M059J (cell line): ENCODE data around the gene SPANXB1. TPM values are rescaled to one million over a fixed set of nuclear protein-coding genes. Genes with fewer than 3 reads are reported as not detected.
"Not testable (repeated sequence)": the region's sequence is repeated elsewhere in the genome, so short reads cannot be mapped to it uniquely, and the experiment has no call there.

Source experiments
- DNase-seq: peaks from one replicate; pipeline ENCODE4 v3.0.0-alpha.2; 2012; ENCODE audit warnings: low read depth
- total RNA-seq: library from RNA; depleted of rRNA; stranded (reverse); fragments of >200 nt; shearing (Covaris generic); gene quantifications from 2 replicates; pipeline ENCODE4 v1.2.3, GENCODE V29; 2014; rRNA removed

The SPANXB1 gene
- total RNA-seq, result 43.0 and 87.1 TPM in 2 replicates

GRCh38 chrX:141002568-141002967 is at the start of gene SPANXB1:
Gene SPANXB1, plus strand, starts transcription at chrX:141002594. Its CDS starts 100 bp downstream, at chrX:141002694.
- peak; percentile 12 for DNase-seq

GRCh38 chrX:140967036-140967435 is 35.4 kb upstream of the SPANXB1 start:
- DNase-seq, result no peak

GRCh38 chrX:140971099-140971795 is 31.1 kb upstream of the SPANXB1 start:
- no peak for DNase-seq

GRCh38 chrX:140975472-140975871 is 26.9 kb upstream of the SPANXB1 start:
- no peak for DNase-seq

GRCh38 chrX:140980271-140980670 is 22.1 kb upstream of the SPANXB1 start:
- no peak for DNase-seq

GRCh38 chrX:140983730-140984129 is 18.7 kb upstream of the SPANXB1 start:
- peak; percentile 41 for DNase-seq

GRCh38 chrX:141005243-141005642 is 2.8 kb downstream of the SPANXB1 start:
- DNase-seq, result not testable (repeated sequence)

- DNase-seq, result peak; percentile 0
Observed at GRCh38 chrX:141044246-141044645, 41.9 kb downstream of the SPANXB1 start.

- DNase-seq, result not testable (repeated sequence)
Observed at GRCh38 chrX:141049878-141050277, 47.5 kb downstream of the SPANXB1 start.

GRCh38 chrX:141052098-141052497 is 49.7 kb downstream of the SPANXB1 start:
- peak; percentile 32 for DNase-seq

Other genes with a start within 250 kb of the SPANXB1 start
- gene LDOC1, start 174.5 kb downstream of the SPANXB1 start, total RNA-seq, result 29.3 and 34.6 TPM in 2 replicates
- gene SPANXC, start 239.9 kb downstream of the SPANXB1 start, total RNA-seq, result 5.8 and 13.3 TPM in 2 replicates